Fibroblast of peridontal ligament (primary cell): ENCODE results near the gene DGCR8.

Source experiments
- DNase-seq: peaks from one replicate; pipeline ENCODE4 v3.0.0-alpha.2; 2010; ENCODE audit errors: extremely low read depth

DGCR8 gene

GRCh38 chr22:20052309-20053259 is 27.5 kb upstream of the DGCR8 start:
- DNase-seq: no peak

- DNase-seq: no peak
These were observed 26.5 kb upstream of the DGCR8 start for GRCh38 chr22:20053407-20054033.

GRCh38 chr22:20054034-20054427 is 26.0 kb upstream of the DGCR8 start:
- no peak for DNase-seq

GRCh38 chr22:20054485-20054884 is 25.6 kb upstream of the DGCR8 start:
- DNase-seq: no peak

GRCh38 chr22:20055144-20055543 is 24.9 kb upstream of the DGCR8 start:
- no peak for DNase-seq

GRCh38 chr22:20055654-20056053 is 24.4 kb upstream of the DGCR8 start:
- DNase-seq: no peak

GRCh38 chr22:20056161-20056560 is 23.9 kb upstream of the DGCR8 start:
- DNase-seq: no peak

GRCh38 chr22:20056696-20057386 is 23.2 kb upstream of the DGCR8 start:
- DNase-seq: no peak

GRCh38 chr22:20057596-20058268 is 22.3 kb upstream of the DGCR8 start:
- DNase-seq: no peak

GRCh38 chr22:20058989-20059770 is 20.9 kb upstream of the DGCR8 start:
- DNase-seq: no peak

- DNase-seq: no peak
These were observed 19.2 kb upstream of the DGCR8 start for GRCh38 chr22:20060700-20061480.

- no peak for DNase-seq
These were observed 18.6 kb upstream of the DGCR8 start for GRCh38 chr22:20061481-20061861.

- no peak for DNase-seq
These were observed 17.8 kb upstream of the DGCR8 start for GRCh38 chr22:20062043-20062765.

- DNase-seq: no peak
These were observed 17.3 kb upstream of the DGCR8 start for GRCh38 chr22:20062766-20063083.

GRCh38 chr22:20063271-20064139 is 16.5 kb upstream of the DGCR8 start:
- DNase-seq: no peak

- no peak for DNase-seq
These were observed 15.9 kb upstream of the DGCR8 start for GRCh38 chr22:20064140-20064480.

- no peak for DNase-seq
These were observed 15.3 kb upstream of the DGCR8 start for GRCh38 chr22:20064545-20065262.

GRCh38 chr22:20065896-20066616 is 14.0 kb upstream of the DGCR8 start:
- no peak for DNase-seq
